H1 (cell line): Measurements from ENCODE around the gene PROZ. TPM values are rescaled to one million over a fixed set of nuclear protein-coding genes. Genes with fewer than 3 reads are reported as not detected.

Source experiments
- CTCF ChIA-PET: fragments of 300-600 bp; sonication (Branson Sonifier 250); formaldehyde crosslinking; loops from one replicate; lab custom pipeline; 2021; ENCODE audit not compliant: partially characterized antibody; lab: Charles Lee
- POLR2A ChIA-PET: fragments of 300-600 bp; sonication (Branson Sonifier 250); formaldehyde crosslinking; loops from one replicate; lab custom pipeline; 2021; ENCODE audit warnings: inconsistent platforms; ENCODE audit not compliant: partially characterized antibody; lab: Charles Lee
- DNase-seq, 2 experiments: peaks; one replicate each; pipeline versions ENCODE4 v3.0.0 to v3.0.0-alpha.2; 2010 to 2022; ENCODE audit warnings: low spot score in 2 of 2, low read depth in 1 of 2, mixed read lengths in 1 of 2
- FAIRE-seq: peaks from 2 replicates; lab custom pipeline; 2011; peaks lifted over from hg19 to GRCh38; lab: Jason Lieb, UNC
- H2AFZ ChIP-seq: 2 replicates; pipeline ENCODE4 v1.8.1; 2012; ENCODE audit warnings: low read length, inconsistent platforms
- H2AK5ac ChIP-seq: 2 replicates; pipeline ENCODE4 v1.6.1; 2013; ENCODE audit warnings: low read depth, low read length
- H2BK120ac ChIP-seq: replicated peaks from 2 replicates; pipeline ENCODE3; 2013; ENCODE audit warnings: low read depth, low read length, inconsistent platforms
- H2BK12ac ChIP-seq: 2 replicates; pipeline ENCODE4 v1.6.1; 2013; ENCODE audit warnings: low read depth, low read length
- H2BK15ac ChIP-seq: 2 replicates; pipeline ENCODE4 v1.6.1; 2013; ENCODE audit warnings: low read length
- H2BK20ac ChIP-seq: 2 replicates; pipeline ENCODE4 v1.6.1; 2013; ENCODE audit warnings: low read length
- H2BK5ac ChIP-seq: 2 replicates; pipeline ENCODE4 v1.6.1; 2013; ENCODE audit warnings: low read depth, low read length
- H3K14ac ChIP-seq: 2 replicates; pipeline ENCODE4 v1.6.1; 2013; ENCODE audit warnings: inconsistent platforms; ENCODE audit not compliant: insufficient read length
- H3K18ac ChIP-seq: 2 replicates; pipeline ENCODE4 v1.6.1; 2013; ENCODE audit warnings: low read length; ENCODE audit errors: extremely low read depth
- H3K23ac ChIP-seq: 2 replicates; pipeline ENCODE4 v1.6.1; 2013; ENCODE audit warnings: inconsistent platforms; ENCODE audit not compliant: insufficient read length
- H3K23me2 ChIP-seq: 2 replicates; pipeline ENCODE4 v1.6.1; 2013; ENCODE audit warnings: low read depth, low read length
- H3K27ac ChIP-seq: 2 replicates; pipeline ENCODE4 v1.6.1; 2011; ENCODE audit warnings: low read depth, low read length, inconsistent platforms
- H3K27me3 ChIP-seq, 4 experiments: replicated peaks in 1 of 4; 1 replicate in 1 of 4; 2 replicates in 3 of 4; pipeline versions ENCODE4 v1.6.1 to v1.8.1; 2011 to 2013; ENCODE audit warnings: low read length in 3 of 4, mild to moderate bottlenecking in 3 of 4, inconsistent platforms in 2 of 4, mixed read lengths in 2 of 4, moderate library complexity in 1 of 4; ENCODE audit not compliant: control insufficient read depth in 3 of 4, insufficient read depth in 3 of 4; ENCODE audit errors: extremely low read depth in 1 of 4
- H3K36me3 ChIP-seq, 4 experiments: 2 replicates each; pipeline versions ENCODE4 v1.6.1 to v1.8.1; 2011 to 2013; ENCODE audit warnings: mild to moderate bottlenecking in 4 of 4, low read length in 3 of 4, moderate library complexity in 2 of 4, control low read depth in 1 of 4, inconsistent platforms in 1 of 4; ENCODE audit not compliant: insufficient read depth in 4 of 4, control insufficient read depth in 2 of 4
- H3K4ac ChIP-seq: replicated peaks from 2 replicates; pipeline ENCODE3; 2013; ENCODE audit warnings: low read length, low read depth, mixed read lengths, inconsistent platforms; ENCODE audit not compliant: insufficient read length
- H3K4me1 ChIP-seq, 4 experiments: replicated peaks in 1 of 4; 1 replicate in 1 of 4; 2 replicates in 3 of 4; pipeline versions ENCODE4 v1.6.1 to v1.8.1; 2011 to 2013; ENCODE audit warnings: low read length in 3 of 4, inconsistent platforms in 2 of 4, mixed read lengths in 1 of 4; ENCODE audit not compliant: insufficient read depth in 4 of 4, control insufficient read depth in 3 of 4
- H3K4me2 ChIP-seq, 2 experiments: 2 replicates each; pipeline versions ENCODE4 v1.6.1 to v1.8.1; 2011 to 2013; ENCODE audit warnings: low read depth in 2 of 2, low read length in 2 of 2, control low read depth in 1 of 2, inconsistent platforms in 1 of 2, mild to moderate bottlenecking in 1 of 2; ENCODE audit not compliant: insufficient read depth in 1 of 2
- H3K4me3 ChIP-seq, 4 experiments: fragments of 200-600, 300-600 bp in 1 of 4; sonication (generic), shearing (Covaris generic), sonication (Bioruptor Twin) in 1 of 4; 2 replicates each; pipeline versions ENCODE4 v1.5.1 to v1.8.1; 2011 to 2016; ENCODE audit warnings: low read length in 4 of 4, low read depth in 3 of 4, control low read depth in 2 of 4, inconsistent platforms in 2 of 4, mild to moderate bottlenecking in 2 of 4, mixed read lengths in 1 of 4, moderate library complexity in 1 of 4; ENCODE audit not compliant: insufficient read depth in 2 of 4; ENCODE audit errors: extremely low read depth in 1 of 4
- H3K56ac ChIP-seq: replicated peaks from 2 replicates; pipeline ENCODE3; 2013; ENCODE audit warnings: low read depth, mild to moderate bottlenecking, mixed read lengths, low read length, inconsistent platforms; ENCODE audit not compliant: insufficient read length
- H3K79me1 ChIP-seq: 2 replicates; pipeline ENCODE4 v1.6.1; 2013; ENCODE audit warnings: low read depth, low read length, control low read depth
- H3K79me2 ChIP-seq, 2 experiments: 2 replicates each; pipeline versions ENCODE4 v1.6.1 to v1.8.1; 2012 to 2013; ENCODE audit warnings: low read length in 2 of 2, mild to moderate bottlenecking in 2 of 2, inconsistent platforms in 1 of 2; ENCODE audit not compliant: insufficient read depth in 2 of 2, control insufficient read depth in 1 of 2
- H3K9ac ChIP-seq, 4 experiments: replicated peaks in 1 of 4; 1 replicate in 1 of 4; 2 replicates in 3 of 4; pipeline versions ENCODE4 v1.6.1 to v1.8.1; 2011 to 2013; ENCODE audit warnings: low read depth in 3 of 4, low read length in 3 of 4, control low read depth in 2 of 4, mild to moderate bottlenecking in 2 of 4, moderate library complexity in 2 of 4, inconsistent platforms in 1 of 4; ENCODE audit errors: extremely low read depth in 1 of 4
- H3K9me3 ChIP-seq, 2 experiments: 2 replicates each; pipeline versions ENCODE4 v1.6.1 to v1.8.1; 2012 to 2013; ENCODE audit warnings: mild to moderate bottlenecking in 2 of 2, moderate library complexity in 2 of 2, control low read depth in 1 of 2, inconsistent platforms in 1 of 2, low read depth in 1 of 2, low read length in 1 of 2, mixed read lengths in 1 of 2; ENCODE audit not compliant: insufficient read depth in 2 of 2
- H4K20me1 ChIP-seq, 2 experiments: replicated peaks in 1 of 2; 2 replicates each; pipeline versions ENCODE3 to v1.8.1; 2011 to 2013; ENCODE audit warnings: inconsistent platforms in 2 of 2, low read length in 2 of 2, mild to moderate bottlenecking in 1 of 2; ENCODE audit not compliant: insufficient read depth in 2 of 2, control insufficient read depth in 1 of 2
- H4K5ac ChIP-seq: 2 replicates; pipeline ENCODE4 v1.6.1; 2013; ENCODE audit warnings: low read length, low read depth, mixed read lengths, inconsistent platforms; ENCODE audit not compliant: insufficient read length
- H4K8ac ChIP-seq: 2 replicates; pipeline ENCODE4 v1.8.0; 2013; ENCODE audit warnings: mild to moderate bottlenecking, moderate library complexity, low read length, inconsistent platforms; ENCODE audit not compliant: insufficient read depth; ENCODE audit errors: extremely low read depth
- H4K91ac ChIP-seq: replicated peaks from 2 replicates; pipeline ENCODE3; 2013; ENCODE audit warnings: low read length, mixed read lengths, inconsistent platforms; ENCODE audit not compliant: insufficient read length
- ATF2 ChIP-seq: IDR thresholded peaks from 2 replicates; pipeline ENCODE4 v1.6.1; 2012; ENCODE audit warnings: low read length, inconsistent platforms
- RBBP5 ChIP-seq: IDR thresholded peaks from 2 replicates; pipeline ENCODE4 v1.7.1; 2012; ENCODE audit warnings: low read depth, mild to moderate bottlenecking, inconsistent platforms, low read length, moderate library complexity, borderline replicate concordance
- RNF2 ChIP-seq: fragments of 200-900, 300-1000 bp; sonication (generic); IDR thresholded peaks from 2 replicates; pipeline ENCODE4 v1.7.1; 2016; ENCODE audit warnings: borderline replicate concordance, low read depth, mild to moderate bottlenecking, antibody characterized with exemption, low read length; ENCODE audit not compliant: poor library complexity, severe bottlenecking; ENCODE audit errors: missing control alignments
- SIRT6 ChIP-seq: IDR thresholded peaks from one replicate; pipeline ENCODE4 v1.7.1; 2012; ENCODE audit warnings: low read length, inconsistent platforms
- SIX5 ChIP-seq: IDR thresholded peaks from 2 replicates; pipeline ENCODE4 v1.6.1; 2011; ENCODE audit warnings: mild to moderate bottlenecking, low read depth, low read length
- WGBS, 2 experiments: shearing (Covaris generic) in 1 of 2; methylation state at CpG; one replicate each; pipeline versions ENCODE4 v1.1.6 to v1.1.7; 2013 to 2015; ENCODE audit warnings: low lambda C conversion rate in 2 of 2, mixed read lengths in 2 of 2, inconsistent platforms in 1 of 2, low coverage in 1 of 2, missing lambda C conversion rate in 1 of 2; ENCODE audit not compliant: insufficient replicate concordance in 2 of 2, insufficient coverage in 1 of 2, insufficient read length in 1 of 2; ENCODE audit errors: extremely low coverage in 1 of 2, missing lambda C conversion rate in 1 of 2; 5-methylcytosine and 5-hydroxymethylcytosine counted together
- polyA plus RNA-seq, 7 experiments: library from polyadenylated mRNA; depleted of rRNA in 3 of 7; stranded (reverse) in 5 of 7; unstranded in 2 of 7; fragments of >200 nt in 5 of 7; fragments of 200-250 nt in 2 of 7; gene quantifications; 1 replicate in 5 of 7; 2 replicates in 1 of 7; 4 replicates in 1 of 7; pipeline versions ENCODE4 v1.2.1 to v1.2.3, GENCODE V29; 2011 to 2013; ENCODE audit warnings: missing spikeins in 2 of 7, mixed read lengths in 2 of 7
- total RNA-seq: library from RNA; stranded (reverse); fragmentation: NEBNext Ultra II Directional; extraction: Animal tissue kit (Norgen Biotek cat#: 25700); gene quantifications from 2 replicates; pipeline ENCODE4 v1.2.1, GENCODE V29; 2021

Gene PROZ
- total and polyA plus RNA-seq, 2 of the 8 experiments (the other 6 are each of a cell fraction or from before 2014, with no cell fraction given) = not detected

GRCh38 chr13:113218586-113218985 is 60.1 kb downstream of the PROZ start:
- peaks cover 37 to 99% of the 10 kb centered on the region in 2 experiments for H3K79me2 ChIP-seq
- no peak overlapping the region for H2BK5ac ChIP-seq
- 95% methylated on average over 3 of the region's 3 CpGs; no CpG with 5 or more reads in 1 of the 2 experiments for WGBS, 2 experiments
- no peak overlapping the region for H3K18ac ChIP-seq
- no peak overlapping the region for H3K23ac ChIP-seq
- no peak for DNase-seq
- peaks cover 26% of the 10 kb centered on the region for H3K79me1 ChIP-seq
- peaks cover 0 to 17% (median 11%) of the 10 kb centered on the region in 4 experiments; a peak in 6 of 7 replicates for H3K4me1 ChIP-seq
- H2AFZ ChIP-seq = no peak overlapping the region
- no peaks in the 10 kb centered on the region for H3K27me3 ChIP-seq
- no peak overlapping the region for H3K4me2 ChIP-seq
- POLR2A ChIA-PET = interaction anchor here (0.5 to 3.6 kb wide), 6 partner anchors 9 to 149 kb away, joined by 3 to 26 read pairs (median 4); partner anchors contain the start of genes CUL4A and PCID2
- H3K23me2 ChIP-seq = no peaks in the 10 kb centered on the region
- H4K91ac ChIP-seq = no peak overlapping the region
- H2BK20ac ChIP-seq = no peak overlapping the region
- no peak overlapping the region for H2BK15ac ChIP-seq
- H3K4me3 ChIP-seq = no peak overlapping the region
- H3K14ac ChIP-seq = no peak overlapping the region
- no peak overlapping the region for H4K8ac ChIP-seq
- H4K20me1 ChIP-seq = peaks cover 14 to 27% of the 10 kb centered on the region in 2 experiments
- H2BK12ac ChIP-seq = no peak overlapping the region
- H2BK120ac ChIP-seq = no peak overlapping the region
- no peak overlapping the region for H3K9ac ChIP-seq
- H4K5ac ChIP-seq = no peak overlapping the region
- FAIRE-seq = no peak
- 0 out of 2 replicates have a peak overlapping the region, but pooled peaks have one; percentile 7 for H3K27ac ChIP-seq
- H3K36me3 ChIP-seq = peaks cover 5 to 42% (median 17%) of the 10 kb centered on the region in 4 experiments; a peak in 5 of 8 replicates
- no peaks in the 10 kb centered on the region for H3K9me3 ChIP-seq
- H2AK5ac ChIP-seq = no peak overlapping the region
- CTCF ChIA-PET = interaction anchor here (1.1 kb wide), 1 partner anchor 133 kb away, joined by 4 read pairs; no protein-coding TSS in a partner anchor
- no peak overlapping the region for H3K4ac ChIP-seq
- H3K56ac ChIP-seq = no peak overlapping the region
- TF ChIP-seq RBBP5 (no peak), RNF2 (no peak), SIX5 (no peak), SIRT6 (no peak), ATF2 (no peak)
